Astrocyte (in vitro differentiated cells and primary cell): ENCODE data around the gene PLA2G4A. TPM values are rescaled to one million over a fixed set of nuclear protein-coding genes. Genes with fewer than 3 reads are reported as not detected.

Experiments used
- DNase-seq: peaks from one replicate; pipeline ENCODE4 v3.0.0-alpha.2; 2010; ENCODE audit warnings: low read depth
- FAIRE-seq: peaks from 2 replicates; lab custom pipeline; 2011; peaks lifted over from hg19 to GRCh38; lab: Jason Lieb, UNC
- H2AFZ ChIP-seq: 2 replicates; pipeline ENCODE4 v1.6.0; 2012; ENCODE audit warnings: low read depth, low read length, inconsistent platforms
- H3K27ac ChIP-seq: 2 replicates; pipeline ENCODE4 v1.5.1; 2011; ENCODE audit warnings: low read depth, low read length, inconsistent platforms
- H3K27me3 ChIP-seq: 2 replicates; pipeline ENCODE4 v1.6.0; 2011; ENCODE audit warnings: low read length, inconsistent platforms; ENCODE audit not compliant: insufficient read depth
- H3K36me3 ChIP-seq: 2 replicates; pipeline ENCODE4 v1.5.1; 2011; ENCODE audit warnings: low read length, inconsistent platforms; ENCODE audit not compliant: insufficient read depth
- H3K4me1 ChIP-seq: 2 replicates; pipeline ENCODE4 v1.5.1; 2011; ENCODE audit warnings: low read length, inconsistent platforms; ENCODE audit not compliant: insufficient read depth
- H3K4me2 ChIP-seq: 2 replicates; pipeline ENCODE4 v1.6.0; 2012; ENCODE audit warnings: low read length, inconsistent platforms
- H3K4me3 ChIP-seq: 2 replicates; pipeline ENCODE4 v1.5.1; 2011; ENCODE audit warnings: low read depth, mild to moderate bottlenecking, low read length, inconsistent platforms; ENCODE audit not compliant: insufficient read depth
- H3K79me2 ChIP-seq: 2 replicates; pipeline ENCODE4 v1.6.0; 2012; ENCODE audit warnings: mild to moderate bottlenecking, low read length, inconsistent platforms; ENCODE audit not compliant: insufficient read depth
- H3K9ac ChIP-seq: 2 replicates; pipeline ENCODE4 v1.6.0; 2012; ENCODE audit warnings: mild to moderate bottlenecking, low read length, inconsistent platforms
- H3K9me3 ChIP-seq: 2 replicates; pipeline ENCODE4 v1.5.1; 2012; ENCODE audit warnings: low read depth, mild to moderate bottlenecking, low read length, inconsistent platforms; ENCODE audit not compliant: insufficient read depth
- H4K20me1 ChIP-seq: 2 replicates; pipeline ENCODE4 v1.6.0; 2012; ENCODE audit warnings: low read length, inconsistent platforms; ENCODE audit not compliant: insufficient read depth
- H3K27ac Mint-ChIP-seq: one replicate; pipeline ENCODE4 v1.8.0; 2021; ENCODE audit warnings: mild to moderate bottlenecking, mixed read lengths; ENCODE audit not compliant: unreplicated experiment
- H3K27me3 Mint-ChIP-seq: one replicate; pipeline ENCODE4 v1.8.0; 2021; ENCODE audit warnings: low read depth, mixed read lengths; ENCODE audit not compliant: unreplicated experiment
- H3K36me3 Mint-ChIP-seq: one replicate; pipeline ENCODE4 v1.8.0; 2021; ENCODE audit warnings: low read depth, mixed read lengths; ENCODE audit not compliant: unreplicated experiment
- H3K4me1 Mint-ChIP-seq: one replicate; pipeline ENCODE4 v1.8.0; 2021; ENCODE audit warnings: low read depth, mixed read lengths; ENCODE audit not compliant: unreplicated experiment
- H3K4me3 Mint-ChIP-seq: one replicate; pipeline ENCODE4 v1.8.0; 2021; ENCODE audit warnings: mild to moderate bottlenecking, moderate library complexity, mixed read lengths; ENCODE audit not compliant: unreplicated experiment
- H3K9me3 Mint-ChIP-seq: one replicate; pipeline ENCODE4 v1.8.0; 2021; ENCODE audit warnings: mild to moderate bottlenecking, mixed read lengths; ENCODE audit not compliant: unreplicated experiment
- CTCF ChIP-seq: IDR thresholded peaks from 2 replicates; pipeline ENCODE4 v1.5.1; 2011; ENCODE audit warnings: low read depth, mild to moderate bottlenecking, inconsistent platforms, low read length, moderate library complexity; ENCODE audit not compliant: insufficient read depth
- EZH2 ChIP-seq: IDR thresholded peaks from 2 replicates; pipeline ENCODE4 v1.6.1; 2012; ENCODE audit warnings: mild to moderate bottlenecking, low read length, inconsistent platforms; ENCODE audit not compliant: insufficient read depth
- total RNA-seq: library from RNA; stranded (reverse); gene quantifications from 2 replicates; pipeline ENCODE4 v1.2.1, GENCODE V29; 2021

Gene PLA2G4A
- total RNA-seq, 1 donor from 2014 or later = 1.4 TPM

GRCh38 chr1:186798960-186799688 is 29.6 kb upstream of the PLA2G4A start:
- Histone ChIP-seq H3K9me3 (no peaks in the 10 kb centered on the region), H3K36me3 (no peaks in the 10 kb centered on the region), H2AFZ (no peak overlapping the region), H3K27ac (no peak overlapping the region), H3K79me2 (no peaks in the 10 kb centered on the region), H3K4me1 (no peaks in the 10 kb centered on the region), H3K27me3 (no peaks in the 10 kb centered on the region), H3K4me2 (no peak overlapping the region), H3K4me3 (no peak overlapping the region), H3K9ac (no peak overlapping the region), H4K20me1 (no peaks in the 10 kb centered on the region)
- no peaks in the 10 kb centered on the region for H3K27me3 Mint-ChIP-seq
- no peaks in the 10 kb centered on the region for H3K4me1 Mint-ChIP-seq
- DNase-seq = no peak
- no peaks in the 10 kb centered on the region for H3K9me3 Mint-ChIP-seq
- TF ChIP-seq EZH2 = no peak
- TF ChIP-seq CTCF = no peak
- no peak overlapping the region for H3K4me3 Mint-ChIP-seq
- no peaks in the 10 kb centered on the region for H3K36me3 Mint-ChIP-seq
- no peak for FAIRE-seq
- no peak overlapping the region for H3K27ac Mint-ChIP-seq

- no peaks in the 10 kb centered on the region for H3K9me3 ChIP-seq
- H3K4me3 ChIP-seq = no peak overlapping the region
- H3K9ac ChIP-seq = no peak overlapping the region
- no peaks in the 10 kb centered on the region for H3K9me3 Mint-ChIP-seq
- no peak for TF ChIP-seq EZH2
- TF ChIP-seq CTCF = no peak
- FAIRE-seq = no peak
- no peaks in the 10 kb centered on the region for H3K36me3 Mint-ChIP-seq
- H3K4me3 Mint-ChIP-seq = no peak overlapping the region
- H3K4me1 ChIP-seq = no peaks in the 10 kb centered on the region
- no peak overlapping the region for H3K4me2 ChIP-seq
- no peaks in the 10 kb centered on the region for H3K27me3 Mint-ChIP-seq
- no peak overlapping the region for H3K27ac Mint-ChIP-seq
- H3K27me3 ChIP-seq = no peaks in the 10 kb centered on the region
- no peaks in the 10 kb centered on the region for H3K79me2 ChIP-seq
- no peaks in the 10 kb centered on the region for H3K4me1 Mint-ChIP-seq
- no peak overlapping the region for H3K27ac ChIP-seq
- no peak for DNase-seq
- no peaks in the 10 kb centered on the region for H4K20me1 ChIP-seq
- no peaks in the 10 kb centered on the region for H3K36me3 ChIP-seq
- no peak overlapping the region for H2AFZ ChIP-seq
These were observed 29.1 kb upstream of the PLA2G4A start for GRCh38 chr1:186799689-186800054.

DNA sequence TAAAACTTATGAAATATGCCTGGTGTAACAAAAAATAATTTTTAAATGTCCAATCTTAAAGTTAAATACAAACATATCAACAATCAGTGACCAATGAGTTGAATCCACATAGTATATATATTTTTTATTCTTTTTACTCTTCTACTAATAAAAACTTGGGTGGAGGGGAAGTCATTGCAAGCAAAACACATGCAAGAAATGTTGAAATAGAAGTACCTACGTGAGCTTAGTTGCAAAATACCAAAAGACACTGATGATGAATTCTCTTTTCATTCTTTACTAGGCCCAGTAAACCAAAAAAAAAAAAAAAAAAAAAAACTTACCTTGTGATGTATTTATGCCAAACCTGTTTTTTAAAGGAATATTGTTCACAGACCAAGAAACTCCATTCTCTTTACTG is 26.4 kb upstream of the PLA2G4A start:
- Histone ChIP-seq H3K4me3 (no peak overlapping the region), H3K4me2 (no peak overlapping the region), H3K9ac (no peak overlapping the region), H4K20me1 (no peaks in the 10 kb centered on the region), H3K4me1 (no peaks in the 10 kb centered on the region), H3K79me2 (no peaks in the 10 kb centered on the region), H3K36me3 (no peaks in the 10 kb centered on the region), H3K9me3 (no peaks in the 10 kb centered on the region), H2AFZ (no peak overlapping the region), H3K27me3 (no peaks in the 10 kb centered on the region), H3K27ac (no peak overlapping the region)
- Mint-ChIP-seq H3K27me3 (no peaks in the 10 kb centered on the region), H3K4me3 (no peak overlapping the region), H3K4me1 (no peaks in the 10 kb centered on the region), H3K36me3 (no peaks in the 10 kb centered on the region), H3K9me3 (no peaks in the 10 kb centered on the region), H3K27ac (no peak overlapping the region)
- FAIRE-seq = no peak
- no peak for TF ChIP-seq CTCF
- no peak for TF ChIP-seq EZH2
- no peak for DNase-seq
